K562 (cell line): ENCODE results near the gene TMED4. TPM values are rescaled to one million over a fixed set of nuclear protein-coding genes. Genes with fewer than 3 reads are reported as not detected.

Experiments used
- ARNT ChIP-seq, 2 experiments: fragments of 450-650 bp; IDR thresholded peaks; 2 replicates each; pipeline ENCODE4 v1.6.1; 2016; ENCODE audit warnings: mild to moderate bottlenecking in 1 of 2
- ATF2 ChIP-seq: sonication (generic); formaldehyde crosslinking; IDR thresholded peaks from 2 replicates; pipeline ENCODE4 v1.8.1; 2022; ENCODE audit warnings: missing genetic modification reagents
- BCLAF1 ChIP-seq, 2 experiments: fragments of 450-650 bp in 1 of 2; IDR thresholded peaks; 2 replicates each; pipeline ENCODE4 v1.6.1; 2011 to 2017; ENCODE audit warnings: low read depth in 2 of 2, antibody characterized with exemption in 1 of 2, borderline replicate concordance in 1 of 2, low read length in 1 of 2, mild to moderate bottlenecking in 1 of 2, mixed read lengths in 1 of 2; ENCODE audit not compliant: control insufficient read depth in 1 of 2
- C11orf30 ChIP-seq: fragments of 450-650 bp; IDR thresholded peaks from 2 replicates; pipeline ENCODE4 v1.6.1; 2016; ENCODE audit warnings: low read depth, mild to moderate bottlenecking
- ETS2 ChIP-seq: IDR thresholded peaks from 2 replicates; pipeline ENCODE4 v1.6.1; 2016; ENCODE audit warnings: borderline replicate concordance, missing genetic modification characterization, mild to moderate bottlenecking, moderate library complexity, missing compliant biosample characterization; ENCODE audit not compliant: poor library complexity, severe bottlenecking
- KDM5B ChIP-seq: fragments of 200-600 bp; sonication (generic); IDR thresholded peaks from 2 replicates; pipeline ENCODE4 v1.6.1; 2012; ENCODE audit warnings: low read depth, mild to moderate bottlenecking, moderate library complexity, low read length, control low read depth, inconsistent platforms; ENCODE audit not compliant: insufficient replicate concordance
- KHSRP ChIP-seq: fragments of 450-650 bp; IDR thresholded peaks from 2 replicates; pipeline ENCODE4 v1.6.1; 2017
- MEF2D ChIP-seq: conservative IDR thresholded peaks from 2 replicates; pipeline ENCODE4 v1.6.1; 2016; ENCODE audit warnings: low read depth, missing genetic modification characterization, missing compliant biosample characterization
- MTA1 ChIP-seq: fragments of 450-650 bp; IDR thresholded peaks from 2 replicates; pipeline ENCODE4 v1.6.1; 2017; ENCODE audit warnings: borderline replicate concordance
- NELFE ChIP-seq: IDR thresholded peaks from 2 replicates; pipeline ENCODE4 v1.6.1; 2011; ENCODE audit warnings: mild to moderate bottlenecking; ENCODE audit not compliant: insufficient read depth, insufficient read length
- NFRKB ChIP-seq: fragments of 450-650 bp; IDR thresholded peaks from 2 replicates; pipeline ENCODE4 v1.6.1; 2016; ENCODE audit warnings: low read depth
- NR2C1 ChIP-seq, 2 experiments: fragments of 450-650 bp; IDR thresholded peaks; 2 replicates each; pipeline ENCODE4 v1.6.1; 2017; ENCODE audit warnings: mild to moderate bottlenecking in 2 of 2, antibody characterized with exemption in 1 of 2, inconsistent platforms in 1 of 2, missing compliant biosample characterization in 1 of 2, missing genetic modification characterization in 1 of 2
- RFX5 ChIP-seq: IDR thresholded peaks from 2 replicates; pipeline ENCODE4 v1.6.1; 2011; ENCODE audit warnings: low read depth, mild to moderate bottlenecking, improper control_type of control experiment, low read length
- TAF9B ChIP-seq: fragments of 450-650 bp; IDR thresholded peaks from 2 replicates; pipeline ENCODE4 v1.6.1; 2018; ENCODE audit warnings: mild to moderate bottlenecking; ENCODE audit not compliant: partially characterized antibody
- TARDBP ChIP-seq: fragments of 450-650 bp; IDR thresholded peaks from 2 replicates; pipeline ENCODE4 v1.6.1; 2016
- TCFL5 ChIP-seq: fragments of 250-450 bp; sonication (Bioruptor Pico); conservative IDR thresholded peaks from 2 replicates; pipeline ENCODE4 v1.6.1; 2021; ENCODE audit warnings: mild to moderate bottlenecking, moderate library complexity, matching md5 sums
- TOE1 ChIP-seq, 2 experiments: fragments of 450-650 bp in 1 of 2; sonication (generic) in 1 of 2; formaldehyde crosslinking in 1 of 2; IDR thresholded peaks; 2 replicates each; pipeline versions ENCODE4 v1.7.1 to v1.8.0; 2016 to 2022; ENCODE audit warnings: borderline replicate concordance in 2 of 2, mild to moderate bottlenecking in 2 of 2, antibody characterized with exemption in 1 of 2, inconsistent platforms in 1 of 2, low read depth in 1 of 2, missing genetic modification reagents in 1 of 2, moderate library complexity in 1 of 2
- U2AF2 ChIP-seq: fragments of 200-400 bp; formaldehyde crosslinking; optimal IDR thresholded peaks from 2 replicates; pipeline ENCODE3; 2017; ENCODE audit warnings: low read depth, mild to moderate bottlenecking, low read length
- ZNF316 ChIP-seq: fragments of 450-650 bp; IDR thresholded peaks from 2 replicates; pipeline ENCODE4 v1.6.1; 2016
- ZNF592 ChIP-seq: fragments of 450-650 bp; IDR thresholded peaks from 2 replicates; pipeline ENCODE4 v1.6.1; 2017; ENCODE audit warnings: antibody characterized with exemption, mild to moderate bottlenecking
- polyA plus RNA-seq, 8 experiments: library from polyadenylated mRNA; depleted of rRNA in 4 of 8; stranded (reverse) in 5 of 8; unstranded in 3 of 8; fragments of >200 nt; fragmentation: Nextera tagmentation in 2 of 8; fragmentation: Illumina TruSeq in 1 of 8; extraction: Ambion mirVana in 2 of 8; extraction: Trizol in 1 of 8; gene quantifications; 2 replicates each; pipeline versions ENCODE4 v1.2.1 to v1.2.3, GENCODE V29; 2011 to 2014; ENCODE audit warnings: inconsistent platforms in 1 of 8, missing spikeins in 1 of 8
- total RNA-seq, 7 experiments: library from RNA; depleted of rRNA in 6 of 7; stranded (reverse); fragments of >200 nt in 6 of 7; fragmentation: Illumina TruSeq in 2 of 7; extraction: Trizol in 2 of 7; gene quantifications; 2 replicates each; pipeline versions ENCODE4 v1.2.1 to v1.2.3, GENCODE V29; 2011 to 2021; ENCODE audit warnings: low replicate concordance in 1 of 7

The TMED4 gene
- total and polyA plus RNA-seq, 9 of the 15 experiments (the other 6 are each of a cell fraction or from before 2014, with no cell fraction given): 20.3 to 64.0 (median 42.1) TPM

GRCh38 chr7:44561962-44562621 lies 19.9 kb downstream of the TMED4 start (continued):
- TF ChIP-seq ZNF592 (peak; percentile 59), TOE1 (IDR thresholded peaks at IDR 0.05; ENCODE audit: borderline replicate concordance) (no peak), TOE1 (CRISPR knock-in tag; IDR thresholded peaks at IDR 0.05; ENCODE audit: borderline replicate concordance, low read depth) (no peak), NFRKB (no peak), NR2C1 (IDR thresholded peaks at IDR 0.05) (no peak), NR2C1 (tag; IDR thresholded peaks at IDR 0.05) (no peak), RFX5 (no peak), C11orf30 (peak; percentile 91), U2AF2 (no peak), MEF2D (tag) (no peak), KHSRP (no peak), BCLAF1 (IDR thresholded peaks at IDR 0.05; ENCODE audit: borderline replicate concordance in 1 of 2, control insufficient read depth in 1 of 2, low read depth in 2 of 2, low read length in 1 of 2) (no peak), ATF2 (no peak), TAF9B (no peak), TARDBP (no peak), ARNT (IDR thresholded peaks at IDR 0.05) (no peak), ETS2 (no peak), TCFL5 (CRISPR knock-in tag) (no peak), MTA1 (no peak), NELFE (no peak), KDM5B (no peak), ZNF316 (peak; percentile 87)
